GM20000 (cell line): Measurements from ENCODE around the gene GPR3.

Source experiments
- DNase-seq: peaks from one replicate; pipeline ENCODE4 v3.0.0; 2012; ENCODE audit warnings: low spot score
- TF ChIP-seq, protein P1 (sequence below): IDR thresholded peaks from 2 replicates; pipeline ENCODE4 v1.5.1; 2012; ENCODE audit warnings: mild to moderate bottlenecking, control low read depth; ENCODE audit errors: extremely low read depth, missing control alignments

Gene GPR3

DNA sequence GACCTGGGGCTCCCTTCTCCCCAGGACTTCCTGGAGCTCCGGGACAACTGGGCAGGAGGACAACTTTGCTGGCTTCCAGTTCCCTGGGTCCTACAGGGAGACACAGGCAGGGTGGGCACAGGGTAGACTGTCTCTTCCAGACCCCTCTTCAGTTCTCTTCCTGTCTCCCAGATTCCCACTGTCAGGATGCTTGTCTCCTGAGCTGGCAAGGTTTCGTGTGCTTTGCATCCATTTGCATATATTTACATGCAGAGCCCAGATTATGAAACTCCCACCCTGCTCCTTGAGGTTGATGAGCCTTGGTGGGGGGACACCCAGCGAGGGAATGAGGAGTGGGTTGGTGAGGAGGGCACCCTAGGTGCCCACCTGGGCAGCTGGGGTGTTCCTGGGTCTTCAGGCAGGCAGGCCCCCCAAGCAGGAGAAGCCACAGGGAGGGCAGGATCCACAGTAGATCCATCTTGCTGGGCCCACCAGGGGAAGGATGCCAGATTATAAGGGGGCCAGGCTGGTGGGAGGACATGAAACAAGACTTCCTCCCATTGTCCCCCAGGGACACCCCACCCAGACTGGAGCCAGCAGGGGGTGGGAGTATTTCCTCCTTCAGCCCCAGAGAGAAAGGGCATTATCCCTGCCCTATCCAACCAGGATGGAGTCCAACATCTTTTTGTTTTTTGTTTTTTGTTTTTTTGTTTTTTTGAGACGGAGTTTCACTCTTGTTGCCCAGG lies 17.9 kb upstream of the GPR3 start, which contains the start of gene FCN3:
Gene FCN3, minus strand, starts transcription at position 463 of the 725 bp plus-strand sequence. Its CDS starts 6 bp downstream, at position 457.
- DNase-seq: no peak

DNA sequence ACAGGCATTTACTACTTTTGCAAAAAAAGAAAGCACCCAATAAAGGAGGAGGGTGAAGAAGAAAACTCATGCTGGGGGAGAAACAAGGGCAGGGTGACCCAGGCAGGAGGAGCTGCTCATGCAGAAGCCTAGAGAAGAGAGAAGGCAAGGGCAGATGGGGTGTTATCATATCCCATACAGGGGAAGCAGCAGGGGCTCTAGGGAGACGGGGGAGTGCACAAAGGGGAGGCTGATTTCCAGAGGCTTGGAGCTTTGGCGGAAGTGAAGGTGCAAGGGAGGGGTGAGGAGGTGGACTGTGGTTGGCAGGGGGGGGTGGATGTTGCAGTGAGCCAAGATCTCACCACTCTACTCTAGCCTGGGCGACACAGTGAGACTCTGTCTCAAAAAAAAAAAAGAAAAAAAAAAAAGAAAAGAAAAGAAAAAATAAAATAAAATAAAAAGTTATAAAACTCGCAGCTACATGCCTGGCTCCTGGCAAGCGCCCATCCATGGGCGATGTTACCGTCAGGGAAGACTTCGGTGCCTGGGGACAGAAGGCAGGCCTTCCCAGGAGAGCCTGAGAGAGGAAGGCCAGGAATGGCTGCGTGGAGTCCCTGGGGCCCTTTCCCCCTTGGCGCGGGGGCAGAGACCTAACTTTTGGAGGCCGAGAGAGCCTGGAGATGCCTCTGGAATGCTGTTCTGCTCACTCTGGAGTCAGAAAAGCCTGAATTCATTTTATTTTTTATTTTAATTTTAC lies 14.5 kb upstream of the GPR3 start:
- TF ChIP-seq, protein P1, sequence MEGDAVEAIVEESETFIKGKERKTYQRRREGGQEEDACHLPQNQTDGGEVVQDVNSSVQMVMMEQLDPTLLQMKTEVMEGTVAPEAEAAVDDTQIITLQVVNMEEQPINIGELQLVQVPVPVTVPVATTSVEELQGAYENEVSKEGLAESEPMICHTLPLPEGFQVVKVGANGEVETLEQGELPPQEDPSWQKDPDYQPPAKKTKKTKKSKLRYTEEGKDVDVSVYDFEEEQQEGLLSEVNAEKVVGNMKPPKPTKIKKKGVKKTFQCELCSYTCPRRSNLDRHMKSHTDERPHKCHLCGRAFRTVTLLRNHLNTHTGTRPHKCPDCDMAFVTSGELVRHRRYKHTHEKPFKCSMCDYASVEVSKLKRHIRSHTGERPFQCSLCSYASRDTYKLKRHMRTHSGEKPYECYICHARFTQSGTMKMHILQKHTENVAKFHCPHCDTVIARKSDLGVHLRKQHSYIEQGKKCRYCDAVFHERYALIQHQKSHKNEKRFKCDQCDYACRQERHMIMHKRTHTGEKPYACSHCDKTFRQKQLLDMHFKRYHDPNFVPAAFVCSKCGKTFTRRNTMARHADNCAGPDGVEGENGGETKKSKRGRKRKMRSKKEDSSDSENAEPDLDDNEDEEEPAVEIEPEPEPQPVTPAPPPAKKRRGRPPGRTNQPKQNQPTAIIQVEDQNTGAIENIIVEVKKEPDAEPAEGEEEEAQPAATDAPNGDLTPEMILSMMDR: no peak
- DNase-seq: no peak

More for the DNA sequence above, 17.9 kb upstream of the GPR3 start, which contains the start of gene FCN3:
- TF ChIP-seq, protein P1: no peak

DNA sequence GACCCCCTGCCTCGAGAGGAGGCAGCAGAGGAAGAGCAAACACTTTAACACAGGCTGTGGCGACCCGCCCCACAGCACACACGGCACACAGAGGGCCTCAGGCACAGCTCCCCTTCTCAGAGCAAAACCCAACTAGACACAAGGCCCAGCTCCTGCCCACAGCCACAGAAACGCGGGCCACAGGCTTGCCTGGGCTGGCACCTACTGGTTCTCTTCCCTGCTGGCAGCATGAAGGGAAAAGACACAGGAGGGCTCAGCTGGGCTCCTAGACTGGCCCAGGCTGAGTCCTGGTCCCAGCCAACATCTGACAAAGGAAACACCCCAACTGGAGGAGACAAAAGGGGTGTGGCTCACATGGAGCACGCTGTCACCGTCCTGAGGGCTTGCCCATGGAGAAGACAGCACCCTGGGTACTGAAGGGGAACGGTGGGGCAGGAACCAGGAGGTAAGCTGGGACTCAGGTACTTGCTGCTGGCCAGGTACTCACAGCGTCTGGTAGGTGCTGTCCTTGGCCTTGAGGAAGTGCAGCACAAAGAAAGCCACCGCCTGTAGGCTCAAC lies 12.8 kb upstream of the GPR3 start:
- DNase-seq: no peak
- TF ChIP-seq, protein P1: no peak

DNA sequence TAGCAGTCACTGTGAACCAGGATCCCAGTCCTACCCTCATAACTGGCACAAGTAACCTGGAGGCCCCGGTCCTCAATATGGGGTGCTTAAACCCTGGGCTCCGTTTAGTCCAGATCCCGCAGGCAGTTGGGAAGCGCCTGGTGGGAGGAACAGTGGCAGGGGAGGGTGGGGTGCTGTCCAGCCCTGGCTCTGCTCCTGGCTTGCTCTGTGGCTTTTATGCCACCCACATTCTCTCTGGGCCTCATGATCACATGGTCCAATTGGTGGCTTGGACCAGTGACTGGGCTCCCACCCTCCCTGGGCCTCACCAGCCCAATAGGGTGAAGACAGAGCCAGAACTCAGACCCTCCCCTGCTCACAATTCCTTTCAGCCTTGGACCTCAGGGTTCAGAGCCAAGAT lies 12.2 kb upstream of the GPR3 start:
- TF ChIP-seq, protein P1: no peak
- DNase-seq: no peak

DNA sequence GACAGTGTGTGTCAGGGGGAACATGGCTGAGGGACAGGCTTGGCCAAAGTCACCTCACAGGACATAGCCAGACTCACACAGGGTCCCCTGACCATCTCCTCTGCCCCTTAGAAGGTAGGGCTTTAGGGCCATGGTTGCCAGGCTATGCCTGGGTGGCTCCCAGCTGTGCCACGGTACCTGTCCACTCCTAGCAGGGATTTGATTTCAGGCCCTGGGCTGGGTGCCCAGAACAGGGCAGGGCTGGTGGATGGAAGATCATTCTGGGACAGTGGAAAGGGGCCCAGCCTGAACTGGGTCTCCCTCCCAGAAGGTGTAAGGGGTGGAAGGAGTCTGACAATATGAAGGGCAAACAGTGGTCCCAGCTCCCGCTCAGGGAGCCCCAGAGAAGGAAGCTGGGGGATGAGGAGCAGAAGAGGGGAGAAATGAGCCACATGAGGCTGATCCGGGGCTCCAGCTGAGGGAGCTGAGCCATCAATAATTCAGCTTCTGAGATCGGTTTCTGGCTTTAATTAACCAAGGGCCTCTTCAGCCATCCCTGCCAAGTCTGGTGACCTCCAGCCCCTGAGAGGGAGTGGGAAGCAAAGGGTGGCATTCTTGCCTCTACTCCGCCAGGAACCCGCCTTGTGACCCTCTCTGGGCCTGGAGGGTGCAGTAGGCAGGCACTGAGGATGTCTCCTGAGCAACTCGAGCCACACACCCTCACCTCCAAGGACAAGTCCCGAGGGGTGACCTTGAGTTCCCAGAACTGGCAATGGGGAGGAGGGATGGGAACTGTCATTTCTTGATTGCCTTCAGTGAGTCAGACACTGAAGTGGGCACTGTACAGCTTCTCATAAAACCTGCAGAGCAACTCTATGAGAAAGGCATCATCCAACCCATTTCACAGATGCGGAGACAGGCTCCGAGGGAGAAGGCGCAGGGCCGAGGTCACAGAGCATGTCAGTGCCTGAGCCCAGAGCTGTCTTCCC lies 11.4 kb upstream of the GPR3 start:
- TF ChIP-seq, protein P1: no peak
- no peak for DNase-seq

DNA sequence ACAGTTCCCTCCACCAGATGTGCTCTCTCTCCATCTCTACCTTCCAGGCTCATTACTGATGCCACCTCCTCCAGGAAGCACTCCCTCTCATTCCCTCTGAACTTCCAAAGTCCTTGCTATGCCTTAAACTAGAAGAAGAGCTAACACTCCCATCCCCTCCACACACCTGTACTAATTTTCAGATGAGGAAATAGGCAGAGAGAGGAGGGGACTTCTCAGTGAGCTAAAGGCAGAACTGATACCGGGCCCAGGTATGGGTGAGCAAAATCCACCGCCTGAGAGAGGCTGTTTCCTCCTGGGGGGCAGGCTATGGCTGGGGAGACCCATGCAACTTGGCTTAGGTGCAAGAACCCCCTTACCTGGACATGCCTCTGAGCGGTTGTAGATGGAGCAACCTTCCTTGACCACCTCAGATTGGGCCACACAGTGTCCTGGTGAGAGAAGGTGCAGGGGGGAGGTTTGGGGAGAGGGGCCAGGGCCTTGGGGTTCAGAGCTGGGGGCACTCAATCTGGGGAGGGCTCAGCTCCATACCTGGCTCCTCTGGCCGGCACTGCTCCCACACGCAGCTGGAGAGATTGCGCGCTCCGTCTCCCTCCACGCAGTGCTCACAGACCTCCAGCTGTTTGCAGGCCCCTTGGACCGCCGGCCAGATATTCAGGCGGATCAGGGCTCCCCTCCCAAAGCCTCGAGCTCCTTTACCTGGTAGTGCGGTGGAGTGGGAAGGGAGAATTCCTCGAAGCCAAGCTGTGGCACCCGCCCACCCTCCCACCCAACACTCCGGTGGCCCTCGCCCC lies 10.3 kb upstream of the GPR3 start:
- DNase-seq: no peak
- TF ChIP-seq, protein P1: no peak
